Activated T-helper 17 cell treated with anti-CD3 and anti-CD28 coated beads, Interleukin-2, amount 50 U/mL, for 72 hours (primary cell): ENCODE results near the gene MRGPRX2. TPM values are rescaled to one million over a fixed set of nuclear protein-coding genes. Genes with fewer than 3 reads are reported as not detected.

Source experiments
- ATAC-seq: fragments of 150-1000 bp; cut with Tn5 transposase; replicated peaks from 2 replicates; pipeline ENCODE4 v1.10.0; 2021; ENCODE audit warnings: mild to moderate bottlenecking, moderate library complexity
- H3K27ac Mint-ChIP-seq: one replicate; pipeline ENCODE4 v1.8.0; 2022; ENCODE audit warnings: mixed read lengths
- H3K27me3 Mint-ChIP-seq: one replicate; pipeline ENCODE4 v1.8.0; 2022; ENCODE audit warnings: mixed read lengths
- H3K36me3 Mint-ChIP-seq: one replicate; pipeline ENCODE4 v1.8.0; 2022; ENCODE audit warnings: low read depth, mild to moderate bottlenecking, mixed read lengths
- H3K4me1 Mint-ChIP-seq: one replicate; pipeline ENCODE4 v1.8.0; 2022; ENCODE audit warnings: mixed read lengths
- H3K4me3 Mint-ChIP-seq: one replicate; pipeline ENCODE4 v1.8.0; 2022; ENCODE audit warnings: mild to moderate bottlenecking, mixed read lengths
- H3K9me3 Mint-ChIP-seq: one replicate; pipeline ENCODE4 v1.8.0; 2022; ENCODE audit warnings: mixed read lengths
- total RNA-seq, 2 donors: library from RNA; stranded (reverse); gene quantifications; one replicate each; pipeline ENCODE4 v1.2.3, GENCODE V29; 2022

Gene MRGPRX2
- under 1 TPM in 1 of 2 donors, not detected in 1; 0.90 TPM for total RNA-seq

DNA sequence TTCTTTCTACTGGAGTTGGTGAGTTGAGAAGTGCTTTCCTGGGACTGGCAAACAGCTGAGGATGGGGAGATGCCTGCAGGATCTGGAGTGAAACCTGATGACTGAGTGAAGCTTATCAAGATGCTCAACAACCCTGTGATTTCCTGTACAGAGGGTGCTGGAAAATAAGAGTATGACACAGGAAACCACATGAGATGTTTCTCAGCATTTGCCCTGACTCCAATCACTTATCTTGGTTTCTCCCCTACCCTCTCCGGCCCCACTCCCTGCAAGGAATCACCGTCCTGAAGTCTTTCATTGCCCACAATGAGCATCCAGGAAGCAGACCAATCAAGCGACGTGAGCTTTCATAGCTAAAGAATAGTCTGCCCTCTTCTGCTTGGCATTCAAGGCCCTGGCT, at the start of gene MRGPRX2:
Gene MRGPRX2, minus strand, starts transcription at position 89 of the 400 bp plus-strand sequence. CDS start 4,315 bp downstream, outside the sequence.
- Mint-ChIP-seq H3K36me3 (no peaks in the 10 kb centered on the region), H3K27ac (peak within 1 kb of the TSS; percentile 42), H3K4me3 (peak within 1 kb of the TSS; percentile 23), H3K4me1 (peaks cover 17% of the 10 kb centered on the region), H3K27me3 (no peaks in the 10 kb centered on the region), H3K9me3 (no peaks in the 10 kb centered on the region)
- ATAC-seq = peak; percentile 97

DNA sequence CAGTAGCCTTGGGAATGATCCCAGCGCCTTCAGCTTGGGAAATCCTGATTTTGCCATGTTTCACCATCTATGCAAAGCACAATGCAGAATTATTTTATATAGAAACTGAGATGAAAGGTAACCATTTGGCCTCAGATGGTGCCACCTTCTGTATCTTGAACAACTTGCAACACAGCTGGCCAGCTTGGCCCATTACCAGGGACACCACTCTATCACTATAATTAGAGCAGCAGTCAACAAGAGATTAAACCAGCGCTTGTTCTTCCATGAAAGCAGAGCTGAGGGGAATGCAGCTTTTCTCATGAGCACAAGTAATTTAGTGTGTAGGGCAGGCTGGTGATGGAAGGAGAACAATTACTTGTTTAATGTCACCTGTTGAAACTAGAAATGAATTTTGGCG, 49.8 kb upstream of the MRGPRX2 start:
- ATAC-seq = no peak
- no peak overlapping the region for H3K4me3 Mint-ChIP-seq
- H3K27me3 Mint-ChIP-seq = peaks cover 10% of the 10 kb centered on the region
- no peaks in the 10 kb centered on the region for H3K4me1 Mint-ChIP-seq
- H3K36me3 Mint-ChIP-seq = no peaks in the 10 kb centered on the region
- no peaks in the 10 kb centered on the region for H3K9me3 Mint-ChIP-seq
- H3K27ac Mint-ChIP-seq = no peak overlapping the region

DNA sequence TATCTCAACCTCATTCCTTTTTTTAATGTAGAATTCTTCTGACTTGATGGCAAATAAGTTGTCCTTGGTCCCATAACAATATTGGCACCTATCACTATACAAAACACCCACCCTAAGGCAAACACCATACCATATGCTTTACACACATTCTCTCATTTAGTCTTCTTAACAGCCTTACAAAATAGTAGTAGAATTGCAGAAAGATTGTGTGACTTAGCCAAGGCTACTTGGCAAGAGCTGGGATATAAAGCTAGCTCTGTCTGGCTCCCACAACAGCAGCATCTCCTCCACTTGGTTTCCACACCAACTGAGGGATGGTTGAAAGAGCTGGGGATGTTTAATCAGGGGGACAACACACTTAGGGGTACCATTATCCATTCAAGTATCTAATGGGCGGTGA, 46.6 kb upstream of the MRGPRX2 start:
- no peak overlapping the region for H3K4me3 Mint-ChIP-seq
- H3K27me3 Mint-ChIP-seq = peaks cover 10% of the 10 kb centered on the region
- H3K27ac Mint-ChIP-seq = no peak overlapping the region
- no peak for ATAC-seq
- H3K9me3 Mint-ChIP-seq = no peaks in the 10 kb centered on the region
- H3K36me3 Mint-ChIP-seq = no peaks in the 10 kb centered on the region
- no peaks in the 10 kb centered on the region for H3K4me1 Mint-ChIP-seq

DNA sequence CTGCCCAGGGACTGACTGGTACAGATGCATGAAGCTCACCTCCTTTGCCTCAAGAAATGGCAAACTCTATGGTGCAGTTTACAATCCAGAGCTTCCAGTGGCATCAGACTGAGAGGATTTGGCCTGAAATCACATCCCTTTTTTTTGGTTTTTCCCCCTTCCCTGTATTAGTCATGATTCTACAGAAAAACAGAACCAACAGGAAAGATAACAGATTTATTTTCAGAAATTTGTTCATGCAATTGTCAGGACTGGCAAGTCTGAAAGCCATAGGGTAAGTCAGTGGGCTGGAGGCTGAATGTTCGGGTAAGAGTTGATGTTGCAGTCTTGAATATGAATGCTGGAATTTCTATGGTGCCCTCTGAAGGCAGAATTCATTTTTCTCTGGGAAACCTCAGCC, 44.5 kb upstream of the MRGPRX2 start:
- H3K4me1 Mint-ChIP-seq = no peaks in the 10 kb centered on the region
- H3K4me3 Mint-ChIP-seq = no peak overlapping the region
- ATAC-seq = no peak
- no peaks in the 10 kb centered on the region for H3K9me3 Mint-ChIP-seq
- no peak overlapping the region for H3K27ac Mint-ChIP-seq
- H3K36me3 Mint-ChIP-seq = no peaks in the 10 kb centered on the region
- peaks cover 14% of the 10 kb centered on the region for H3K27me3 Mint-ChIP-seq

DNA sequence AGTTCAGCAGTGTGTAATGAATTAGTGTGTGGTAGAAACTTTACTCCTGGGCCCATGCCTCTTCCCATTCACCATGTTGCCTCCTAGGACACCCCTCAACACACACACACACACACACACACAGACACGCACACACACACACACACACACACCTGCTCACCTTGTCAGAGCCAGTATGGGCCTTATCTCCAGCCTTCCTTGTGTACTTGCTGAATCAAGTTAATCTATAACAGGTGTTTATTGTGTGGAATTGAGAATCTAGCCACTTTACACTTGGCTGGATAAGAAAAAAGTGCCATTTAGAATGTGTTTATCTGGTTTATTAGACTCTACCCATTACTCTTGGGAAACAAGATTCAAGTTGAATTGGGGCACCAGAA, 42.0 kb upstream of the MRGPRX2 start:
- no peak overlapping the region for H3K27ac Mint-ChIP-seq
- no peaks in the 10 kb centered on the region for H3K4me1 Mint-ChIP-seq
- no peak overlapping the region for H3K4me3 Mint-ChIP-seq
- peaks cover 23% of the 10 kb centered on the region for H3K27me3 Mint-ChIP-seq
- no peak for ATAC-seq
- H3K36me3 Mint-ChIP-seq = no peaks in the 10 kb centered on the region
- H3K9me3 Mint-ChIP-seq = peaks cover 6% of the 10 kb centered on the region

DNA sequence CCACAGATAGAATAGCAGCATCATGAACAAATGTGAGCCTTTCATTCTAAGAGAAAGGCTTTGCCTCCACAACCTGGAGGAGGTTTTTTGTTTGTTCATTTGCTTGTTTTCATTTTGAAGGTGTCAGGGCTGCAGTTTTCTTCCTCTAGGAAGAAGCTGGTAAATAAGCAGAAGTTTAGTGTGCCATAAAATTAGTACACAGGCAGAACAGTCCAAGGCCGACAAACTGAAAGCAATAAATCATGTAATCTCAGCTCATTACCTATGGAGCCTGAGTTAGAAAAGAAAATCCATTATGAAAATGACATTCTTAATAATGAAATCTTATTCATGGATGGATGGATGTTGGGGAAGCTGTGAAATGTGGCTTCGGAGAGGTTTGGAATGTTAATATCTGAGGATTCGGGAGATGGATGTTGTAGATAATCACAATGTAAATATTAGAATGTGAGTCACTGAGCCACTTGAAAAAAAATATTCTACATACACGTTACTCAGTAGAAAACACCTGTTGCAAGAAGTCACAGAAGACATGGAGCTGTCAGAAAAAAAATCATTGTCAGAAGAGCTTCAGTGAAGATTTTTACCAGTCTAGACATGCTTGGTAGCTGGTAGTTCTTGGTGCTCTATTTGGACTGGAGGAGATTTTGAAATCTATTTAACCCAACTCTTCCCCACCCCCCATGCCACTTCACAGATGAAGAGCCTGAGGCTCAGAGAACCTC, 41.4 kb upstream of the MRGPRX2 start:
- H3K4me1 Mint-ChIP-seq = no peaks in the 10 kb centered on the region
- peaks cover 6% of the 10 kb centered on the region for H3K9me3 Mint-ChIP-seq
- no peak overlapping the region for H3K27ac Mint-ChIP-seq
- no peaks in the 10 kb centered on the region for H3K36me3 Mint-ChIP-seq
- ATAC-seq = no peak
- H3K27me3 Mint-ChIP-seq = peaks cover 28% of the 10 kb centered on the region
- H3K4me3 Mint-ChIP-seq = no peak overlapping the region

DNA sequence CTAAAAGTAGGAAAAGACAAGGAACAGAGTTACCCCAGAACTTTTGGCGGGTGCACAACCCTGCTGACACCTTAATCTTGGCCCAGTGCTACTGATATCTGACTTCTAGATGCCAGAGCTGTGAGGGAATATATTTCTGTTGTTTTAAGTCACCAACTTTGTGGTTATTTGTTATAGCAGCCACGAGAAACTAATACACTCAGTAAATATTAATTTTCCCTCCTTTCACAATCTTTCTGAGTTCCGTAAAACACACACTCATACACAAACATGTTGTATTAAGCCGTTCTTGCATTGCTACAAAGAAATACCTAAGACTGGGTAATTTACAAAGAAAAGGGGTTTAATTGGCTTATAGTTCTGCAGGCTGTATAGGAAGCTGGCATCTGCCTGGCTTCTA, 40.4 kb upstream of the MRGPRX2 start:
- Mint-ChIP-seq H3K4me1 (no peaks in the 10 kb centered on the region), H3K27ac (no peak overlapping the region), H3K36me3 (no peaks in the 10 kb centered on the region), H3K27me3 (peaks cover 36% of the 10 kb centered on the region), H3K9me3 (peaks cover 6% of the 10 kb centered on the region), H3K4me3 (no peak overlapping the region)
- no peak for ATAC-seq

DNA sequence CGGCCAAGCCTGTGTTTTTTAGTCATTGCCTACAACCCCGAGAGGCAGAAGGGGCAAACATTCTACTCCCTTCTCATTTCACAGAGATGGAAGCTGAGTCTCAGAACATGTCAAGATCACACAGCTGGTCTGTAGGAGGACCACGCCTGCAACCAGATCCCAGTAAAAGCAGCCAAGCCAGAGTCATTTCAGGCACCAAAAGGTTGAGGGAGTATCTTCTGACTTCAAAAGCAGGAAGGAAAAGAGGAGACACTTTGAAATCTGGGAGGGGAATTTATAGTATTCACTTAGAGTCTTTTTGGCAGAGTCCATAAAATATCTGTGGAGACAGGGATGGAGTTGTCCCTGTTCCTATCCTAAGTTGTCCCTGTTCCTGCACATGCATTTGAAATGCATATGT, 38.6 kb upstream of the MRGPRX2 start:
- no peak overlapping the region for H3K4me3 Mint-ChIP-seq
- H3K36me3 Mint-ChIP-seq = no peaks in the 10 kb centered on the region
- H3K27me3 Mint-ChIP-seq = peaks cover 33% of the 10 kb centered on the region
- no peak for ATAC-seq
- H3K4me1 Mint-ChIP-seq = no peaks in the 10 kb centered on the region
- no peak overlapping the region for H3K27ac Mint-ChIP-seq
- peaks cover 6% of the 10 kb centered on the region for H3K9me3 Mint-ChIP-seq

DNA sequence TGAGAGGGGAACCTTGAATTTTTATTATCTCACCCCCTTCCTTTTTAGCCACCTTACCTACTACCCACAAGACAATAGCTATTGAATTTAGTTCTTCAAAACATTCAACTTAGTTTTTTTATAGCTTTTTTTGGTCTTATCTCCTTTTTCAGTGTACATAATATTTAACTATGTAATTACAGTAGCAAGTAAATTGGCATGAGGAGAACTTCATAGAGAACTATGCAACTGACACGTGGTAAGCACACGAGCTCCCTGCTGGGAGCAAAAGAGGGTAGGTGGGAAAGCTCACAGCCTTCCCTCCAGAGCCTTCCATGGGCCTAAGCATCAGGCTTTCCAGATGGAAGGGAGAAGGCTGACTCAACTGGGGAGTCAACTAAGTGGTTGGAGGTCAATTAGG, 34.3 kb upstream of the MRGPRX2 start:
- Mint-ChIP-seq H3K36me3 (no peaks in the 10 kb centered on the region), H3K4me3 (no peak overlapping the region), H3K4me1 (no peaks in the 10 kb centered on the region), H3K27me3 (peaks cover 44% of the 10 kb centered on the region), H3K9me3 (peaks cover 6% of the 10 kb centered on the region), H3K27ac (no peak overlapping the region)
- no peak for ATAC-seq

DNA sequence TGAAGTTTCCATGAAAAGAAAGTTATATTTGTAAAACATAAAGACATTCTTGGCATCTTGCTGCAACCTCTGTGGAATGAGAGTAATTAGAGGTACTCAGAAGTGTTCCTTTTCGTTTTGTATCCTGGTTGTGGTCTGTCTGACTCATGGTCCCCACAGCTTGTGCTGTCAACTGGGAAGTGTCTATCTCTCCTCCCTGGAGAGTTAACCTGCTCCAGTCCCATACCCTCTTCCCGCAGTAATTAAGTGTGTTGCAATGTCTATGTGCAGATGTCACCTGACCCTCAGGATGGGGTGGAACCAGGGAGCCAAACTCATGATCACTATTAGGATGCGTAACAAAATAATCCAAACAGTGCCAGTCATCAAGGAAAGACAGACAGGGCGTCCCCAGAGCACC, 33.5 kb upstream of the MRGPRX2 start:
- Mint-ChIP-seq H3K4me3 (no peak overlapping the region), H3K36me3 (no peaks in the 10 kb centered on the region), H3K27ac (no peak overlapping the region), H3K9me3 (peaks cover 6% of the 10 kb centered on the region), H3K4me1 (no peaks in the 10 kb centered on the region), H3K27me3 (peaks cover 45% of the 10 kb centered on the region)
- no peak for ATAC-seq

DNA sequence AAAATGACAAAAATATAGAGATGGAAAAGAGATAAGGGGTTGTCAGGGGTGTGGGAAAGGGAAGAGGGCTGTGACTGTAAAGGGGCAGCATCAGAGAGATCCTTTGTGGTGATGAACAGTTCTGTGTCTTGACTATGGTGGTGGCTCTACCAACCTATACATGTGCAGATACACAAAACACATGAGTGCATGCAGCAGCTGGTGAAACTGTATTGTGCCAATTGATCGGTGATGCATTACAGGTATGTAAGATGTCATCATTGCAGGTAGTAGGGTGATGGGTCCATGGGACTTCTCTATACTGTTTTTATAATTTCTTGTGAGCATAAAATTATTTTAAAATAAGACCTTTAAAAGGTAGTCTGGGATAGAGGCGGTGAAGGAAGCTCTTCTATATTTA, 32.3 kb upstream of the MRGPRX2 start:
- H3K27ac Mint-ChIP-seq = no peak overlapping the region
- H3K27me3 Mint-ChIP-seq = peaks cover 43% of the 10 kb centered on the region
- peaks cover 4% of the 10 kb centered on the region for H3K9me3 Mint-ChIP-seq
- ATAC-seq = no peak
- H3K4me1 Mint-ChIP-seq = no peaks in the 10 kb centered on the region
- no peak overlapping the region for H3K4me3 Mint-ChIP-seq
- no peaks in the 10 kb centered on the region for H3K36me3 Mint-ChIP-seq

DNA sequence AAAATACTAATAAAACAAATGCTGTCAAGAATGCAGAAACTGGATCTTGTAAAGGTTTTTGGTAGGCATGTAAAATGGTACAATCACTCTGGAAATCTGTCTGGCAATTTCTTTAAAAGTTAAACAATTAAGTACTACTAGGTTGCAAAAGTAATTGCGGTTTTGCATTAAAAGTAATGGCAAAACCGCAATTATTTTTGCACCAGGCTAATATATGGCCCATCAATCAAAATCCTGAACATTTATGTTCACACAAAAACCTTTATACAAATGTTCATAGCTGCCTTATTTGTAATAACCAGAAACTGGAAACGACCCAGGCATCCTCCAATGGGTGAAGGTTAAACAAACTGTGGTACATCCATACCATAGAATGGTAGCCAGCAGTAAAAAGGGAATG, 31.8 kb upstream of the MRGPRX2 start:
- no peaks in the 10 kb centered on the region for H3K36me3 Mint-ChIP-seq
- no peak overlapping the region for H3K27ac Mint-ChIP-seq
- no peak for ATAC-seq

DNA sequence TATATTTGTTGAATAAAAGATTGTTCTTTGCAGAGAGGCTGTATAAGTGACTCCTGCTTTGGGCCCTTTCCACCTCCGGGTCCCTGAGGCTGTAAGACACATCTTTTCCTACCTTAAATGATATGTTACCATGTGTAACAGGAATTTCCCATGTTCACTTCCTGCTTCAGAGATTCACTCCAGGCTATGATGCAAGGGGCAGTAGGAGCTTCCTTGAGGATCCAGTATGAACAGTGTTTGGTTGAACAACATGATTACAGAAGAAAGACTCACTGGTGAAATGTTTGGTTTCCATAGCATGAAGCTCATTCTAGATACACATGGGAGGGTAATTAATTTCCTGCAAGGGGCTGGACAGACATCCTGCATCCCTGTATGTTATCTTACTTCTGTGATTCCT, 30.8 kb upstream of the MRGPRX2 start:
- no peak for ATAC-seq
- Mint-ChIP-seq H3K9me3 (no peaks in the 10 kb centered on the region), H3K4me3 (no peak overlapping the region), H3K36me3 (no peaks in the 10 kb centered on the region), H3K27me3 (peaks cover 31% of the 10 kb centered on the region), H3K27ac (no peak overlapping the region), H3K4me1 (no peaks in the 10 kb centered on the region)

More for the DNA sequence above, 31.8 kb upstream of the MRGPRX2 start:
- no peaks in the 10 kb centered on the region for H3K4me1 Mint-ChIP-seq
- H3K27me3 Mint-ChIP-seq = peaks cover 38% of the 10 kb centered on the region
- no peak overlapping the region for H3K4me3 Mint-ChIP-seq
- no peaks in the 10 kb centered on the region for H3K9me3 Mint-ChIP-seq

DNA sequence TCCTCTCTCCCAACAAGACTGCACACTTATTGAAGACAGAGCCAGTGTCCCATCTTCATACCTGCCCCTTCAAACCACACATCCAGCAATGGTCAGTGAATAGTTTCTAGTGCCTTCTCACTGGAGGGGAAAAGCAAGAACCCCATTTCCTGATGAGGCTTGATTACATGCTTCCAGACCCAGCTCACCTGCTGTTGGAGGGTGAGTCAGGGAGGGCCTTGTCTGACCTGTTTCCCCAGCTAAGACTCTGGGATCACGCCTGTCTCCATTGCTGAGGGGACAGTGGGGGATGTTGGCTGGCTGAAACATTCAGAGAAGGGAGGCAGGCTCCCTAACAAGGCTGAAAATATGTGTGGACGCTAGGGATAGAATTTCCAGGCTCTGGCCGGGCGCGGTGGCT, 28.9 kb upstream of the MRGPRX2 start:
- Mint-ChIP-seq H3K4me1 (no peaks in the 10 kb centered on the region), H3K4me3 (no peak overlapping the region), H3K27me3 (peaks cover 29% of the 10 kb centered on the region), H3K9me3 (no peaks in the 10 kb centered on the region), H3K27ac (no peak overlapping the region), H3K36me3 (no peaks in the 10 kb centered on the region)
- ATAC-seq = no peak

DNA sequence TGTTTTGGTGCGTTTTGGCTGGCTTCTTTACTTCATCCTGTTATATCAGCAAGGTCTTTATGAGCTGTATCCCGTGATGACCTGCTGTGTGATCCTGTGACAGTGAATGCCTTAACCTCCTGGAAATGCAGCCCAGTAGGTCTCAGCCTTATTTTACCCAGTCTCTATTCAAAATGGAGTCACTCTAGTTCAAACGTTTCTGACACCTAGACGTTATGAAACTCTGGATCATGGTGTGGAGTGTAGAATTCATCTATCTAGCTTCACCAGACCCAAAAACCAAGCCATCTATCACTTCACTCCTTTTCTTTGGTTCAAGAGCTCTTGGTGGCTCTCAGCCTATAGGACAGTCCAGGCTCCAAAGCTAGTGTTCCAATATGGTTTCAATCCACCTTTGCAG, 28.3 kb upstream of the MRGPRX2 start:
- Mint-ChIP-seq H3K27ac (no peak overlapping the region), H3K36me3 (no peaks in the 10 kb centered on the region), H3K4me3 (no peak overlapping the region), H3K9me3 (no peaks in the 10 kb centered on the region), H3K4me1 (no peaks in the 10 kb centered on the region), H3K27me3 (peaks cover 26% of the 10 kb centered on the region)
- ATAC-seq = no peak

DNA sequence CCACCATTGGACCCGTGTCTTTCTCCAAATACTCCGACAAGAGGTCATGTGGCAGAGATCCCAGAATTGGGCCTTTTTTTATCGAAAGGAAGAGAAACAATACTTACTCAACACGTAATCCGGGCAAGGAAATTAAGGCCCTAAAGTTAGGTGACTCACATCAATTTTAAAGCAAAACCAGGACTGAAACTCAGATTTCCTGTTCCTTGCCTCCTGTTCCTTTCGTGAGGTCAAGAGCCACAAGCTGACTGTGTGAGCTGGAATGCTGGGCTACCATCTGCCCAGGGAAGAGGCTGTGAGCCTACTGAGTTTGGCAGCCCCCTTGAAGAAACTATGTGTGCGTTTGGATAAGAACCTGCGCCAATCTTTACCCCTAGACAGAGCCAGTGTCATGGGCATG, 27.1 kb upstream of the MRGPRX2 start:
- Mint-ChIP-seq H3K4me1 (no peaks in the 10 kb centered on the region), H3K27me3 (peaks cover 26% of the 10 kb centered on the region), H3K36me3 (no peaks in the 10 kb centered on the region), H3K27ac (no peak overlapping the region), H3K4me3 (no peak overlapping the region), H3K9me3 (no peaks in the 10 kb centered on the region)
- ATAC-seq = no peak
